ENCODE measurements around the gene UGT1A1.

Gene UGT1A1

GRCh38 chr2:233800208-233800607 lies 40.1 kb downstream of the UGT1A1 start:
- TF ChIP-seq CTCF (IDR thresholded peaks at IDR 0.05; ENCODE audit: insufficient read depth, low read length) (no peak), POLR2AphosphoS5 (IDR thresholded peaks at IDR 0.05; ENCODE audit: low read depth) (no peak), GABPA (IDR thresholded peaks at IDR 0.05; ENCODE audit: low read depth) (no peak), SPI1 (IDR thresholded peaks at IDR 0.05; ENCODE audit: borderline replicate concordance, low read depth) (no peak), REST (IDR thresholded peaks at IDR 0.05; ENCODE audit: insufficient replicate concordance, low read depth) (no peak)
- DNase-seq (ENCODE audit: low read depth in 1 of 2, low spot score in 1 of 2) = no peak
- H3K27me3 ChIP-seq (ENCODE audit: insufficient read depth, poor library complexity, severe bottlenecking) = no peaks in the 10 kb centered on the region
- no peak overlapping the region for H3K4me3 ChIP-seq (replicated peaks; ENCODE audit: insufficient read depth, low read length)
- H3K27ac ChIP-seq (replicated peaks) = no peak overlapping the region

- TF ChIP-seq SPI1 (IDR thresholded peaks at IDR 0.05; ENCODE audit: borderline replicate concordance, low read depth) (peak; percentile 25; the same call in 1 of the 2 replicates), REST (IDR thresholded peaks at IDR 0.05; ENCODE audit: insufficient replicate concordance, low read depth) (no peak)
- no peak for DNase-seq (ENCODE audit: low read depth in 1 of 2, low spot score in 1 of 2)
- no peak overlapping the region for H3K4me3 ChIP-seq (replicated peaks; ENCODE audit: insufficient read depth, low read length)
- no peak overlapping the region for H3K27ac ChIP-seq (replicated peaks)
- H3K27me3 ChIP-seq (ENCODE audit: insufficient read depth, poor library complexity, severe bottlenecking) = no peaks in the 10 kb centered on the region
Observed at GRCh38 chr2:233801357-233802131, 41.5 kb downstream of the UGT1A1 start.

- Histone ChIP-seq H3K27me3 (ENCODE audit: insufficient read depth, poor library complexity, severe bottlenecking) (no peaks in the 10 kb centered on the region), H3K4me3 (replicated peaks; ENCODE audit: insufficient read depth, low read length) (no peak overlapping the region), H3K27ac (replicated peaks) (no peak overlapping the region)
- TF ChIP-seq POLR2AphosphoS5 (IDR thresholded peaks at IDR 0.05; ENCODE audit: low read depth) = no peak
- TF ChIP-seq GABPA (IDR thresholded peaks at IDR 0.05; ENCODE audit: low read depth) = no peak
- no peak for TF ChIP-seq CTCF (IDR thresholded peaks at IDR 0.05; ENCODE audit: insufficient read depth, low read length)
- TF ChIP-seq SPI1 (IDR thresholded peaks at IDR 0.05; ENCODE audit: borderline replicate concordance, low read depth) = no peak
- no peak for TF ChIP-seq REST (IDR thresholded peaks at IDR 0.05; ENCODE audit: insufficient replicate concordance, low read depth)
- DNase-seq (ENCODE audit: low read depth in 1 of 2, low spot score in 1 of 2) = no peak
Observed at GRCh38 chr2:233802132-233802815, 42.2 kb downstream of the UGT1A1 start.
